ENCODE measurements around the gene DDX39A.

GRCh38 chr19:14435320-14436050 lies 16.3 kb upstream of the DDX39A start:
- TF ChIP-seq CTCF (IDR thresholded peaks at IDR 0.05) (no peak), EZH2phosphoT487 (IDR thresholded peaks at IDR 0.05) (no peak), EZH2 (IDR thresholded peaks at IDR 0.05) (no peak)

Measured in neural progenitor cell (in vitro differentiated cells).